HCEC 1CT (cell line): Measurements from ENCODE around the gene CRYBA1.
"Not testable (repeated sequence)": the region's sequence is repeated elsewhere in the genome, so short reads cannot be mapped to it uniquely, and the experiment has no call there.

Source experiments
- DNase-seq: peaks from one replicate; pipeline ENCODE4 v3.0.0-alpha.2; 2017

Gene CRYBA1

GRCh38 chr17:29238133-29238850, 8.4 kb upstream of the CRYBA1 start:
- peak; percentile 67 for DNase-seq

DNA sequence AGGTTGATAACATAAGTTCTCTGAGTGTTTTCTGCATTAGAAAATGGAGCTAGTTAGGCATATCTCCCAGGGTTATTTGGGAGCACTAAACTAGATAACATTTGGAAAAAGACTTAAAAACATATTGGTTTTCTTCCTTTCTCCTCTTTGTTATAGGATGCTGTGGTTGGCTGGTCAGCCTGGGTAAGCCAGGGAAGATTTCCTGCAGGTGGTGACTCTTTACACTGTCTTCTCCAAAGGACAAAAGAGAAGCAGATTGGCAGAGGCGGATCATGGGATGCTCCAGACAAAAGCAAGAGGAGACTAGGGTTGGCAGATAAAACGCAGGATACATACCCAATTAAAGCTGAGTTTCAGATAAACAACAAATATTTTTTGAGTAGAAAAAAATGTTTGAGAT, 6.2 kb upstream of the CRYBA1 start:
- no peak for DNase-seq

DNA sequence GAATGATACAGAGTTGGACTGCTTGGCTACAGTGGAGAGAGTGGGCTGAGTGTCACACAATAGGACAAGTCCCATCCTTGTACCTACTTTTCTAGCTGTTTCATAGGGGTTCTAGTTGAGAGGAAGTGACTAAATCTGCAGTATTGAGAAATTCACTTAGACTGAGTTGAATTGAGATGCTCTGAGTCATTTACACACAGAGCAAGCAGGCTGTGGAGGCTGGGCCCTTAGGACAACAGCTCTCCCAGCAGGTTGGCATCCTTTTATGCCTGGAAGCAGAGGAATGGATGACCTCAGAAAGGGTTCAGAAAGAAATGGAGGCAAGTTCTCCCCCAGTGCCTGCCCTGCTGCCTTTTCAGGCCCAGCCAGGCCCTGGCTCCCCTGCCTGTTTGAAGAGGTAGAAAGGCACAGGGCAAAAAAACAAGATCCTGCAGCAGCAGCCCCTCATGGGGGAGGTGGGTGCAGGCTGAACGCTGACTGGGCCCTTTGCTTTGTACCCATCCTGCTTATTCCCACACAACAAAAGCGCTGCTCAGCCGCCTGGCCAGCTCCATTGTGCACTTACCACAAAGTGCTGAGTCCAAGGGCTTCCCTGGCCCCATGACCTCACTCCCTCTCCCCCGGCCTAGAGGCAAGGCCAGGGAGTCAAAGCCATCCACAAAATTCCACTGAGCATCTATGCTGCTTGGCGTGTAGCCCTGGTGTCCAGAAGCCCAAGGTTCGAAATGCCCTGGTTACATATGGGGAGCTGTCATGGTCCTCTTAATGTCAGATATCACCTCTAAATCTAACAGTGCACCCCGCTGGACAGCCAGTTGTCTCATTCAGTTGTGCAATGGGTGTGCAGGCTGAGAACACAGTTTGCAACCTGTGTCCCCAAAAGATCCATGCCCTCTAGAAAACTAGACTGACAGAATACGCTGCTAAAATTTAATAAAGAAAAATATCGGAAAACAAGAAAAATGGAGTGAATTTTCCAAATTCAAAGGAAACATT, 5.4 kb upstream of the CRYBA1 start:
- DNase-seq = peak; percentile 98

- no peak for DNase-seq
These were observed 4.6 kb upstream of the CRYBA1 start for GRCh38 chr17:29242051-29242450.

- no peak for DNase-seq
These were observed 3.9 kb upstream of the CRYBA1 start for GRCh38 chr17:29242790-29243189.

DNA sequence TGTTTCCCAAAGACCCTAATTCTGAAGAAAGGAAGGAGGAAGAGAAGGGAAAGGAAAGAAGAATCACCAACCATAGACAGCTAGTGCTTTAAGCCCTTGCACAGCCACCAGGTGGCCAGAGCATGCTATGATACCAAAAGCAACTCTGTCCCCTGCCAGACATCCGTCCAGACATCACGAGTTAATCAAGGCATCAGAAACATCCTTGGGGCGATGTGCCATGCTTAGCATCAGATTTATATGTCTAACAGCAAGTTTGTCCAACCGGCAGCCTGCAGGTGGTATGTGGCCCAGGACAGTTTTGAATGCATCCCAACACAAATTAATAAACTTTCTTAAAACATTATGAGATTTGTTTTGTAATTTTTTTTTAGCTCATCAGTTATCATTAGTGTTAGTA, 2.9 kb upstream of the CRYBA1 start:
- DNase-seq = peak; percentile 52

GRCh38 chr17:29245401-29245800, 1.3 kb upstream of the CRYBA1 start:
- no peak for DNase-seq

- no peak for DNase-seq
These were observed 560 bp downstream of the CRYBA1 start for GRCh38 chr17:29247219-29247618.

DNA sequence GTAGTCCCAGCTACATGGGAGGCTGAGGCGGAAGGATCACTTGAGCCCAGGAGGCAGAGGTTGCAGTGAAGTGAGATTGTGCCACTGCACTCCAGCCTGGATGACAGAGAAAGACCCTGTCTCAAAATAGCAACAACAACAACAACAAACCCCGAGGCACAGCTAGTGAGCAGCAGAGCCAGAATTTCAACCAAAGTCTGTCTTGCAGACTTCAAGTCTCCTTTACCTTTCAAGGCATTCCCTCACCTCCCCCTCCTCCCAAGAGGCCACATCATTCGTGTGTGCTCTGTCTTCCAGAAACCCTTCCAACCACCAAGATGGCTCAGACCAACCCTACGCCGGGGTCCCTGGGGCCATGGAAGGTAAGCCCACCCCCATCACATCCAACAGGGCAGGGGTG, 2.2 kb downstream of the CRYBA1 start:
- no peak for DNase-seq

- peak; percentile 71 for DNase-seq
These were observed 4.0 kb downstream of the CRYBA1 start for GRCh38 chr17:29250666-29251065.

- DNase-seq = no peak
These were observed 4.5 kb downstream of the CRYBA1 start for GRCh38 chr17:29251184-29251583.

DNA sequence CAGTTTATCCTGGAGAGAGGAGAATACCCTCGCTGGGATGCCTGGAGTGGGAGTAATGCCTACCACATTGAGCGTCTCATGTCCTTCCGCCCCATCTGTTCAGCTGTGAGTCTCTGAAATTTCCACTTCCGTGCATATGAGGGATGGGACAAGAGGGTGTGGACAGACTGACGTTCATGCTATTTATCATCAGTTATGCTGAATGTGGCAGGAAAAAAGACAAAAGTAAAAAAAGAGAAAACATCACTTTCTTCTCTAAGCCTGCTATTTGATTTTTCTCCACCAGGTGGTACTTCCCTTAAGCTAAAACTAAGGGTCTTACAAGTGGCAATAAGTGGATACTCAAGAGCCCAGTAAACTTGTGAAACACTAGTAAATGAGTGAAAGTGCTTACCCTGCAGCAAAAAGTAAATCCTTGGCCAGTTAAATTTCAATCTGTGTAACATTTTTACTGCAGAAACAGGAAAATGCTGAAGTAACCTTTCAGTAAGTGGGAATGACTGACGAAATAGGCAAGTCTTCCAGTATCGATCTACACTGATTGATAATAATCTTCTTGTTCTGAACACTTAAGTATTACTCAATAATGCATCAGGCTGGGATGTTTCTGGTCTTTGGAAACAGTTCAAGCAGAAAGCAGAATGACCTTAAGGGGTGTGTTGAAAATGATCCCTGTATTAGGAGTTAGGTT, 5.6 kb downstream of the CRYBA1 start:
- peak; percentile 40 for DNase-seq

DNA sequence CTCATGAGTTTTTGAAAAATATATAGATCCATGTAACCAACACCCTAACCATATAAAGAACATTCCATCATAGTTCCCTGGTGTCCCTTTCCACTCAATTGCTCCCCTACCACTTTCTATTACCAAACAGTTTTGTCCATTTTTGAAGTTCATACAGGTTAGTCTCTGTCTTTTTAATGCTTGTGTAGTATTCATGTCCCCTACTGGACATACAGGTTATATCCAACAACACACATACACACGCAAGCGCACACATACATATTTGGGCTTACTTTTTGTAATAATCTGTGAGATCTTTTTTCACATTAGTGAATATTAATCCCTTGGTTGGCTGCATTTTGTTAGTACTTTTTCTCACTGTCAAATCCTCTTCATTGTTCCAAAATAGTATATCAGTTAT, 6.4 kb downstream of the CRYBA1 start:
- no peak for DNase-seq

GRCh38 chr17:29255926-29256522, 9.4 kb downstream of the CRYBA1 start:
- peak; percentile 32 for DNase-seq

DNA sequence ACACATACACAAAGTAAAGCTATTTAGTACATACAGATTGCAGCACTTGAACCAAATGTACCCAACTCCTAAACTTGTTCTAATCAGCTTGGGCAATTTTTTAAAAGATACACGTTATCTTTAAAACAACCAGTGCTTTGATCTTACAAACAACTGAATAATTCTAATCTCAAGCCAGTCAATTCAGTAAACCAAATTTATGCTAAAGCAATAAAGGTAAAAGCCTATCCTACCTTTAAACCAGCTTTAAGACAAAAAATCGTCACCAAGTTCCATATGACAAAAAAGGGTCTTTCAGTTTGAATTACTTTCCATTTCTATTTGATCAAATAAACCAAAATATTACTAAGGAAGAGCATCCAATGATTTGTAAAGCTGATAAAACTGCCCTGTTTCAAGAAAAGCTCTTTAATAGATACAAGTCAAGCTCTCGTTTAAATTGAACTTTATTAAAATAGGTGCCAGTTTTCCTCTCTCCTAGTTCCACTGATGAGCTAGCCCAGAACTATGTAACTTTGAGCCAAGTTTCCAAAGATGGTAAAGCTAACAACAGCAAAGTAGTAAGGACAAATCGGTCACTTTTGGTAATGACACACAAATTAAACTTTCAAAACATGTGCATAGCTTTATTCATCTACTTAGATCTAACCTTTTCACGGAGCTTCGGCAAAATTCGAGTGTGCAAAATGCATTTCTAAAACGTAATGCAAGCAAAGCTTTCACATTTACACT, 10.2 kb downstream of the CRYBA1 start:
- peak; percentile 68 for DNase-seq

DNA sequence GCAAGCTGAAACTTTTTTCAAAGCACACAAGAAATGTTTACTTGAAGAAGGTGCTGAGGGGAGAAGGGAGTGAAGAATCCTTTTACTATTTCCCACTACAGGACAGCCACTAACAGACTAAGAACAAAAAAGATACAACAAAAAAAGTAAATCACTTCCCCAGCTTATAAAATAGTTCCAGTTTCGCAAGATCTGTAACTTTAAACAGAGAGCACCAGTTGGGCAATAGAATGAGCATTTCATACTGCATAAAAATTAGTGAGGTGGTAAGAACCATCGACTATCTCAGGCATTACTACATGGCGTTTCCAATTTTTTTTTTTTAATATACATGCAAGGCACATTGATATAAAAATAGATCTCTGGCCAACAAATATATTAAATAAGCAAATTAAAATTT, 11.1 kb downstream of the CRYBA1 start:
- DNase-seq = peak; percentile 58

DNA sequence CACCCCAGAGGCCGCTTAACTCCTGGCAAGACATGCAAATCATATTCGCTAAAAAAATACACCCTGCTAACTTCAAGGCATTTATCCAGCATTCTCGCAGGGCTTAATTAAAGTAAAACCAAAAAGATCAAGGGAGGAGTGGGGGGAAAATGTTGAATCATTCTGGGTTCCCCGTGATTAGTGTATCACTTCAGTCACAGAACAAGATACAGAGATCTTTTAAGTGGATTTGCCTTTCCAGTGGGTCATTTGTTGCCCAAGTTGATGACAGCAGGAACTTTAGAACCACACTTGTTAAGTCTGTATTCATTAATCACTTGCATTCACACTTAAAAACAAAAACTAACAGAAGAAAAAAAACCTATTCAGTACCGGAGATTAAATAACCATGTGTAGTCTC, 17.3 kb downstream of the CRYBA1 start:
- no peak for DNase-seq

DNA sequence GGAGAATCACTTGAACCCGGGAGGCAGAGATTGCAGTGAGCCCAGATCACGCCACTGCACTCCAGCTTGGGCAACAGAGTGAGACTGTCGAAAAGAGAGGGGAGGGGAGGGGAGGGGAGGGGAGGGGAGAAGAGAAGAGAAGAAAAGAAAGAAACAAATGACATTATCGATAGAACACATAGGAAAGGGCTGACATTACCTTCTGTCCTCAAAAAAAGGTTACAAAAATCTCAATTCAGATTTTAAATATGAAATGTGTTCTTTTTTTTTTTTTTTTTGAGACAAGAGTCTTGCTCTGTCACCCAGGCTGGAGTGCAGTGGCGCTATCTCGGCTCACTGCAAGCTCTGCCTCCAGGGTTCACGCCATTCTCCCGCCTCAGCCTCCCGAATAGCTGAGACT, 25.3 kb downstream of the CRYBA1 start:
- DNase-seq = not testable (repeated sequence)

DNA sequence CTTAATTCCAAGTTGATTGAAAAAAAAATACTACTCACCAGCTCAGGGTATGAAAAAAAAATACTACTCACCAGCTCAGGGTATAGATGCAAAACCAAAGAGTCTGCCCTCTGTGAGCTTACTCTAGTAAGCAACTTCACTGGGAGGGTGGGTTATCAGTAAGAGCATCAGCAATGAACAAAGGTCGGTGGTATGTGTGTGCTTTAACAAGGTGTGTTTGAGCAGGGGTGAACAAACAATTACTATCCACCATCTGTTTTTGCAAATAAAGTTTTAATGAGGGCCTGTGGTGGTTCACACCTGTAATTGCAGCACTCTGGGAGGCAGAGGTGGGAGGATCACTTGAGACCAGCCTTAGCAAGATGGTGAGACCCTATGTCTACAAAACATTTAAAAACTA, 27.3 kb downstream of the CRYBA1 start:
- DNase-seq = no peak

DNA sequence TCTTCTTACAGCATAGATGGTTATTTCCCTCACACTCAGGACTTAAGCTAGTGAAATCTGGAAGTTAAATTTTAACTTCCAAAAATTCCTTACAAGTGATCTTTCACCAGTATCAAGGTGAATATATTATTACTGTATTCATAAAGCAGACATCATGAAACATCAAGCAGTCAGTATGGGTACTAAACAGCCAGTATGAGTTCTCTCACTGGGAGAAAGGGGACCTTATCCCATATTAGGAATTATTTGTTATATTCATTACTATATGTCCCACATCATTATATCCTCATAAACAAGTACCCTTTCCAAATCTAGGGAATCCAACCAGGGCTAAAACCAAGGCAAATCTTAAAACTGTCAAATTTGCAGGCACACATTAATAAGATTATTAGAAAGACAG, 32.0 kb downstream of the CRYBA1 start:
- no peak for DNase-seq

DNA sequence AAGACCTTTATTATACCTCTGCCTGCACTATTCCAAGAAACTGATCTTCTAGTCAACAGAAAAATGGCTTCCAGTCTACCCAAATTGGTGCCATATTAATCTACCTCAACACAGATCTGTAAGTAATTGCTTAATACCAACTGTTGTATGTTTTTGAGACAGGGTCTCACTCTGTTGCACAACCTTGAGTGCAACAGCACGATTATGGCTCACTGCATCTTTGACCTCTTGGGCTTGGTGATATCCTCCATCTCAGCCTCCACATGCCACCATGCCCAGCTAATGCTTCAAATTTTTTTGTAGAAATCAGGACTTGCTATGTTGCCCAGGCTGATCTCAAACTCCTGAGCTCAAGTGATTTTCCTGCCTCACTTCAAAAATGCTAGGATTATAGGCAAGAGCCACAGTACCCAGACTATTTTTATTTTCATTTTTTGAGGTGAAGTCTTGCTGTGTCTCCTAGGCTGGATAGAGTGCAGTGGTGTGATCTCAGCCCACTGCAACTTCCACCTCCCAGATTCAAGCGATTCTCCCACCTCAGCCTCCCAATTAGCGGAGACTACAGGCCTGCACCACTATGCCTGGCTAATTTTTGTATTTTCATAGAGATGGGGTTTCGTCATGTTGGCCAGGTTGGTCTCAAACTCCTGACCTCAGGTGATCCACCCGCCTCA, 32.9 kb downstream of the CRYBA1 start:
- DNase-seq = no peak

DNA sequence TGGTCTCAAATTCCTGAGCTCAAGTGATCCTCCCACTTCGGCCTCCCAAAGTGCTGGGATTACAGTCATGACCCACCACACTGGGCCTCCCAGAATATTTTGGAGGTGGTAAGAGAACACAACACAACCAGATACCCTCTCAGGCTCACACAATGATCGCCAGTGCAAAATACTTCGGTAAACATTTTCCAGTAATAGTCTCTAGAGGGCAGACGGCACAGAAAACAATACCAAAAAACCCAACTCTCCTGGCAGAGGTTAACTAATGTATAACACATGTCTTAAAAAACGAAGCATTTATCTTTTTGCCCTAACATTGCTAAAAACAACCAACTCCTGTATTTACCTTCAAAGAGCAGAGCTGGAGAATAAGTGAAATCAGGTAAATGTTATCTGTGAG, 36.8 kb downstream of the CRYBA1 start:
- DNase-seq = no peak
